PFSK-1 (cell line): ENCODE data around the gene KLHDC3.

Source experiments
- FOXP2 ChIP-seq: optimal IDR thresholded peaks from 2 replicates; pipeline ENCODE3; 2011; ENCODE audit warnings: borderline replicate concordance, control low read depth, inconsistent platforms; ENCODE audit not compliant: insufficient read depth; ENCODE audit errors: extremely low read length, extremely low read depth
- POLR2AphosphoS5 ChIP-seq: IDR thresholded peaks from 2 replicates; pipeline ENCODE4 v1.6.1; 2012; ENCODE audit warnings: low read depth, mild to moderate bottlenecking, control low read depth, low read length, moderate library complexity
- SIN3A ChIP-seq: IDR thresholded peaks from 2 replicates; pipeline ENCODE4 v1.6.1; 2012; ENCODE audit warnings: mild to moderate bottlenecking, low read length, moderate library complexity, borderline replicate concordance; ENCODE audit not compliant: insufficient read depth
- TAF1 ChIP-seq: IDR thresholded peaks from 2 replicates; pipeline ENCODE4 v1.6.1; 2012; ENCODE audit warnings: low read length, control low read depth, borderline replicate concordance; ENCODE audit not compliant: insufficient read depth
- TF ChIP-seq, protein P1 (sequence below), 2 experiments: IDR thresholded peaks; 2 replicates each; pipeline versions ENCODE4 v1.6.1 to v1.8.0; 2011 to 2012; ENCODE audit warnings: low read depth in 2 of 2, low read length in 2 of 2, control low read depth in 1 of 2, inconsistent platforms in 1 of 2, mild to moderate bottlenecking in 1 of 2, moderate library complexity in 1 of 2; ENCODE audit not compliant: insufficient read depth in 1 of 2

Gene KLHDC3

DNA sequence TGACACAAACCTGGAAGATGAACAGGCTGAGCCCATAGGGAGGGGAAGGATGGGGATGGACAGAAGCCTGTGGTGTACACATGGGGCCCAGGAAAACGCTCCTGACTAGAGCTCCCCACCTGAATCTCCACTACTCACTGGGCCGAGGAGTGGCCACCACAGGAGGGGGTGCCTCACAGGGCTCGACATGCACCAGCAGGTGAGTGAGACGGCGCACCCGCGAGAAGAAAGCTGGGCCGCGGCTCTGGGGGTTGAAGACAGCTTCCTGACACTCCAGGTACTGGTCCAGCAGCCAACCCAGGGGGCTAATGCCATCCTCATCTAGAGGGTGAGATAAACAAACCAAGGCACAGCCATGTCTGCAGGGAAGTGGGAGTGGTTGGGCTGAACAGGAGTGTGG is 29.3 kb downstream of the KLHDC3 start:
- TF ChIP-seq TAF1 (no peak), SIN3A (no peak), POLR2AphosphoS5 (no peak), FOXP2 (no peak)
- TF ChIP-seq, protein P1, sequence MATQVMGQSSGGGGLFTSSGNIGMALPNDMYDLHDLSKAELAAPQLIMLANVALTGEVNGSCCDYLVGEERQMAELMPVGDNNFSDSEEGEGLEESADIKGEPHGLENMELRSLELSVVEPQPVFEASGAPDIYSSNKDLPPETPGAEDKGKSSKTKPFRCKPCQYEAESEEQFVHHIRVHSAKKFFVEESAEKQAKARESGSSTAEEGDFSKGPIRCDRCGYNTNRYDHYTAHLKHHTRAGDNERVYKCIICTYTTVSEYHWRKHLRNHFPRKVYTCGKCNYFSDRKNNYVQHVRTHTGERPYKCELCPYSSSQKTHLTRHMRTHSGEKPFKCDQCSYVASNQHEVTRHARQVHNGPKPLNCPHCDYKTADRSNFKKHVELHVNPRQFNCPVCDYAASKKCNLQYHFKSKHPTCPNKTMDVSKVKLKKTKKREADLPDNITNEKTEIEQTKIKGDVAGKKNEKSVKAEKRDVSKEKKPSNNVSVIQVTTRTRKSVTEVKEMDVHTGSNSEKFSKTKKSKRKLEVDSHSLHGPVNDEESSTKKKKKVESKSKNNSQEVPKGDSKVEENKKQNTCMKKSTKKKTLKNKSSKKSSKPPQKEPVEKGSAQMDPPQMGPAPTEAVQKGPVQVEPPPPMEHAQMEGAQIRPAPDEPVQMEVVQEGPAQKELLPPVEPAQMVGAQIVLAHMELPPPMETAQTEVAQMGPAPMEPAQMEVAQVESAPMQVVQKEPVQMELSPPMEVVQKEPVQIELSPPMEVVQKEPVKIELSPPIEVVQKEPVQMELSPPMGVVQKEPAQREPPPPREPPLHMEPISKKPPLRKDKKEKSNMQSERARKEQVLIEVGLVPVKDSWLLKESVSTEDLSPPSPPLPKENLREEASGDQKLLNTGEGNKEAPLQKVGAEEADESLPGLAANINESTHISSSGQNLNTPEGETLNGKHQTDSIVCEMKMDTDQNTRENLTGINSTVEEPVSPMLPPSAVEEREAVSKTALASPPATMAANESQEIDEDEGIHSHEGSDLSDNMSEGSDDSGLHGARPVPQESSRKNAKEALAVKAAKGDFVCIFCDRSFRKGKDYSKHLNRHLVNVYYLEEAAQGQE (IDR thresholded peaks at IDR 0.05; ENCODE audit: insufficient read depth in 1 of 2, low read depth in 2 of 2, low read length in 2 of 2): no peak

DNA sequence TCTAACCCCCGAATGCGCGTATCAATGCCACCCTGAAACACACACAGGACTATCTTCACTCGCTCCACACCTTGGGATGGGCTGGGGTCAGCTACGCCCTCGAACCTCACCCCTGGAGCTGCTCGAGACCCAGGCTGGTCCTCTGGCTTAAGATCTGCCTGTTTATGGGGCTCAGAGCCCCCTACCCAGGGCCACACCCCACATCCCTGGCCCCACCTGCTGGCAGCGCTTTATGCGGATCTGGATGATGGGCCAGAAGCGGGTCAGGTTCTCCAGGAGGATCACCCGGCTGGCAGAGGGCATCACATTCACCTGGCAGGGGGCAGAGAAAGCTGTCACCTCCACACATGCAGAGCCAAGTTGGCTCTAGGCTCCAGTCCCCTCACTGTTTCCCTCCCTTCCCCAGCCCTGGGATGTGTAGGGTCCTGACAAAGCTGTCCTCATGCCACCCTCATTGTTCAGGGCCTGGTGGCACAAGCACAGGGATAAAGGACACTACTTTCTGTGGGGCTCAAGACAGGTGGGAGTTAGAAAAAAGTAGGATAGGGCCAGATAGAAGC is 31.4 kb downstream of the KLHDC3 start:
- TF ChIP-seq, protein P1 (IDR thresholded peaks at IDR 0.05; ENCODE audit: insufficient read depth in 1 of 2, low read depth in 2 of 2, low read length in 2 of 2): no peak
- TF ChIP-seq TAF1: no peak
- no peak for TF ChIP-seq FOXP2
- no peak for TF ChIP-seq POLR2AphosphoS5
- TF ChIP-seq SIN3A: no peak

DNA sequence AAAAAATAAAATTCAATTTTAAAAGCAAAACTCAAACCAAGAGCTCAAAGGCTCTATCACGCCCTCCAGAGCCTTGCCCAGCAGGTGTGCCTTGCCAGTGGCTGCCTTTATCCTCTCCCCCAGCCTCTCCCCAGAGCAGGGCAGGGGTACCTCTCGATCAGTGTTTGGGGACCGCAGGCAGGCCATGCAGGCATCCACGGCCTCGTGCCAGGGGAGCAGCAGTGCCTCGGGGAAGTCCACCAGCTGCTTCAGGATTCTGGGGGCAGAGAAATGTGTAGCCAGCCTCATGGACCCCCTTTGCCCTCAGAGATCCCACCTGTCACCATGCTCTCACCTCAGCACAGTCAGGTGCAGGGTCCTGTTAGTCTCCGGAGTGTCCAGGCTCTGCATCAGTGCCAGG is 33.9 kb downstream of the KLHDC3 start:
- TF ChIP-seq, protein P1 (IDR thresholded peaks at IDR 0.05; ENCODE audit: insufficient read depth in 1 of 2, low read depth in 2 of 2, low read length in 2 of 2): no peak
- TF ChIP-seq SIN3A: no peak
- no peak for TF ChIP-seq FOXP2

DNA sequence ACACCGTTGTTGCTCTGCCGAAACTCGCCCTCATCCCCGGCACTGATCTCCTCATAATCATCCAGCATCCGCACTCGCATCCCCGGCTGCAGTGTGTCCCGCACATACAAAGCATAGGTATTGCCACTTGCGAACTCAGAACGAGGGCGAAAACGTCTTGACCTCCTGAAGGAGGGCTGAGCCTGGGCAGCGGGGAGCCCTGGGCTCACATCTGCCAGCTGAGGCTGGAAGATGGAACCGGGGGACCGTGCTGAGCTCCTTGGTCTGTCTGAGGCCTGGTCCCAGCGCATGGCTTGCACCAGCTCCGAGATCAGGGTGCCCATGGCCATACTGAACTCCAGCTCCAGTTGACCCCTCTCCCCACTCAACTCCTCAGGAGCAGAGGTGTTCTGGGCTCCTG is 36.9 kb downstream of the KLHDC3 start:
- TF ChIP-seq POLR2AphosphoS5: no peak
- TF ChIP-seq SIN3A: no peak
- no peak for TF ChIP-seq TAF1
- TF ChIP-seq, protein P1 (IDR thresholded peaks at IDR 0.05; ENCODE audit: insufficient read depth in 1 of 2, low read depth in 2 of 2, low read length in 2 of 2): no peak
- TF ChIP-seq FOXP2: no peak

DNA sequence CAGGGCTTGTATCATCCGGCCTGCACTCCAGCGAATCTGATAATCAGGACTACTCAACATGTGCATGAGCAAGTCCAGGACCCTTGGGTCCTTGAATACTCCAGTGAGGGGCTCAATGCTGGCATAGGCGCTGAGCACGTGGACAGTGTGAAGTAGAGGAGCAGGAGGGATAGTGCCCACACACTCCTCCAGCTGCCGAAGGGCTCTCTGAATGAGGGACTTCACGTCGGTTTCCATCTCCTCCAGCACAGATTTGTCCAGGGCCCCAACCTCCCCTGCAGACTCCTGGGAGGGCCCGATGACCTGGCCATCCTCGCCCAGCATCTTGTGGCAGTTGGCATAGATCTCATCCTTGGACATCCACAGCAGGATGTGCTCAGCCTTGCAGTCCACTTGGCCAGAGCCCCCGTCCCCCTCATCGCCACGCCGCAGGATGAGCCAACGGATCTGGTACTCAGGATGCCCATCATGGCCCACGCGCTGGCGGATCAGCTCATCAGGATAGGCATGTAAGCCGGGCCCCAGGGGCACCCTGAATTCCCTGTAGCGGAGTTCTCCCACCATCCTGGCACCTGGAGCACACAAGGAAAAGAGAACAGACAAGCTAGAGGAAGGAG is 38.3 kb downstream of the KLHDC3 start:
- TF ChIP-seq SIN3A (no peak), TAF1 (no peak), FOXP2 (no peak), POLR2AphosphoS5 (no peak)
- TF ChIP-seq, protein P1 (IDR thresholded peaks at IDR 0.05; ENCODE audit: insufficient read depth in 1 of 2, low read depth in 2 of 2, low read length in 2 of 2): no peak
